Stimulated activated CD8-positive, alpha-beta memory T cell treated with anti-CD3 and anti-CD28 coated beads, Interleukin-12 subunit alpha, Interleukin-12 subunit beta, amount 100 ng/mL, for 24 hours (primary cell): Measurements from ENCODE around the gene SPRED1.
"Not testable (repeated sequence)": the region's sequence is repeated elsewhere in the genome, so short reads cannot be mapped to it uniquely, and the experiment has no call there.

Source experiments
- DNase-seq: peaks from one replicate; pipeline ENCODE4 v3.0.0-alpha.2; 2020; ENCODE audit errors: extremely low read depth

The SPRED1 gene

GRCh38 chr15:38231436-38231835 lies 21.2 kb upstream of the SPRED1 start:
- no peak for DNase-seq

- DNase-seq: not testable (repeated sequence)
These were observed 15.6 kb upstream of the SPRED1 start for GRCh38 chr15:38237021-38237420.

GRCh38 chr15:38238311-38238710 lies 14.3 kb upstream of the SPRED1 start:
- DNase-seq: no peak

GRCh38 chr15:38242055-38242454 lies 10.6 kb upstream of the SPRED1 start:
- DNase-seq: no peak

GRCh38 chr15:38243278-38244055 lies 9.2 kb upstream of the SPRED1 start:
- no peak for DNase-seq

GRCh38 chr15:38247336-38247735 lies 5.3 kb upstream of the SPRED1 start:
- DNase-seq: no peak

GRCh38 chr15:38253351-38253781 lies 730 bp downstream of the SPRED1 start:
- DNase-seq: no peak

GRCh38 chr15:38254051-38254883 lies 1.6 kb downstream of the SPRED1 start:
- no peak for DNase-seq

GRCh38 chr15:38255690-38256089 lies 3.1 kb downstream of the SPRED1 start:
- no peak for DNase-seq

- no peak for DNase-seq
These were observed 5.0 kb downstream of the SPRED1 start for GRCh38 chr15:38257676-38258075.

GRCh38 chr15:38259134-38259533 lies 6.5 kb downstream of the SPRED1 start:
- no peak for DNase-seq

- DNase-seq: no peak
These were observed 7.4 kb downstream of the SPRED1 start for GRCh38 chr15:38260077-38260476.

- no peak for DNase-seq
These were observed 10.6 kb downstream of the SPRED1 start for GRCh38 chr15:38263251-38263650.

GRCh38 chr15:38263996-38264395 lies 11.4 kb downstream of the SPRED1 start:
- DNase-seq: no peak

GRCh38 chr15:38266247-38266986 lies 13.8 kb downstream of the SPRED1 start:
- no peak for DNase-seq

GRCh38 chr15:38267421-38268022 lies 14.9 kb downstream of the SPRED1 start:
- DNase-seq: no peak

GRCh38 chr15:38271144-38271543 lies 18.5 kb downstream of the SPRED1 start:
- DNase-seq: no peak

- DNase-seq: no peak
These were observed 19.3 kb downstream of the SPRED1 start for GRCh38 chr15:38271895-38272294.

- not testable (repeated sequence) for DNase-seq
These were observed 19.8 kb downstream of the SPRED1 start for GRCh38 chr15:38272431-38272830.

GRCh38 chr15:38274135-38274534 lies 21.5 kb downstream of the SPRED1 start:
- DNase-seq: no peak

GRCh38 chr15:38275959-38276358 lies 23.3 kb downstream of the SPRED1 start:
- DNase-seq: no peak

GRCh38 chr15:38277281-38277680 lies 24.6 kb downstream of the SPRED1 start:
- DNase-seq: not testable (repeated sequence)
